Activated B cell treated with CpG ODN at 0.5 μM for 24 hours (primary cell): Measurements from ENCODE around the gene VAV1. TPM values are rescaled to one million over a fixed set of nuclear protein-coding genes. Genes with fewer than 3 reads are reported as not detected.

Experiments used
- ATAC-seq: fragments of 200-7000 bp; cut with Tn5 transposase; one replicate; pipeline ENCODE4 v1.10.0; 2021; ENCODE audit warnings: low read depth, mild to moderate bottlenecking, moderate library complexity
- CTCF ChIA-PET: fragments of 350-600 bp; sonication (Branson Sonifier 250); formaldehyde crosslinking; loops from one replicate; lab custom pipeline; 2021; ENCODE audit warnings: antibody characterized with exemption; lab: Charles Lee
- POLR2A ChIA-PET: fragments of 350-600 bp; sonication (Branson Sonifier 250); formaldehyde crosslinking; loops from one replicate; lab custom pipeline; 2021; ENCODE audit warnings: antibody characterized with exemption; lab: Charles Lee
- DNase-seq: peaks from one replicate; pipeline ENCODE4 v3.0.0; 2022
- H3K27ac Mint-ChIP-seq: one replicate; pipeline ENCODE4 v1.8.0; 2020; ENCODE audit warnings: mixed read lengths
- H3K27me3 Mint-ChIP-seq: one replicate; pipeline ENCODE4 v1.8.0; 2021; ENCODE audit warnings: mixed read lengths
- H3K36me3 Mint-ChIP-seq: one replicate; pipeline ENCODE4 v1.8.0; 2021; ENCODE audit warnings: low read depth, mixed read lengths
- H3K4me1 Mint-ChIP-seq: one replicate; pipeline ENCODE4 v1.8.0; 2021; ENCODE audit warnings: mixed read lengths
- H3K4me3 Mint-ChIP-seq: one replicate; pipeline ENCODE4 v1.8.0; 2020; ENCODE audit warnings: mild to moderate bottlenecking, mixed read lengths
- H3K9me3 Mint-ChIP-seq: one replicate; pipeline ENCODE4 v1.8.0; 2020; ENCODE audit warnings: mixed read lengths
- CTCF ChIP-seq: fragments of 200-600 bp; IDR thresholded peaks from one replicate; pipeline ENCODE4 v1.8.0; 2022; ENCODE audit warnings: antibody characterized with exemption, mild to moderate bottlenecking
- intact Hi-C: fragments of 100-400 bp; cut with micrococcal nuclease; formaldehyde crosslinking; loops from one replicate; pipeline ENCODE4 v1.15.1; 2024
- total RNA-seq: library from RNA; stranded (reverse); gene quantifications from 2 replicates; pipeline ENCODE4 v1.2.3, GENCODE V29; 2022

The VAV1 gene
- total RNA-seq, 1 donor from 2014 or later: 121 TPM

- Mint-ChIP-seq H3K27me3 (no peaks in the 10 kb centered on the region), H3K9me3 (no peaks in the 10 kb centered on the region), H3K36me3 (peaks cover 85% of the 10 kb centered on the region), H3K4me1 (peaks cover 6% of the 10 kb centered on the region), H3K27ac (peak overlapping the region; percentile 68), H3K4me3 (no peak overlapping the region)
- TF ChIP-seq CTCF: no peak
- intact Hi-C loops: no loop called here
- DNase-seq (no peak), ATAC-seq (no peak)
- ChIA-PET POLR2A (interaction anchor here (0.6 kb wide), 1 partner anchor 84 kb away, joined by 5 read pairs; no protein-coding TSS in a partner anchor), CTCF (no interaction called here)
Measured at GRCh38 chr19:6832412-6832811, 59.9 kb downstream of the VAV1 start.

DNA sequence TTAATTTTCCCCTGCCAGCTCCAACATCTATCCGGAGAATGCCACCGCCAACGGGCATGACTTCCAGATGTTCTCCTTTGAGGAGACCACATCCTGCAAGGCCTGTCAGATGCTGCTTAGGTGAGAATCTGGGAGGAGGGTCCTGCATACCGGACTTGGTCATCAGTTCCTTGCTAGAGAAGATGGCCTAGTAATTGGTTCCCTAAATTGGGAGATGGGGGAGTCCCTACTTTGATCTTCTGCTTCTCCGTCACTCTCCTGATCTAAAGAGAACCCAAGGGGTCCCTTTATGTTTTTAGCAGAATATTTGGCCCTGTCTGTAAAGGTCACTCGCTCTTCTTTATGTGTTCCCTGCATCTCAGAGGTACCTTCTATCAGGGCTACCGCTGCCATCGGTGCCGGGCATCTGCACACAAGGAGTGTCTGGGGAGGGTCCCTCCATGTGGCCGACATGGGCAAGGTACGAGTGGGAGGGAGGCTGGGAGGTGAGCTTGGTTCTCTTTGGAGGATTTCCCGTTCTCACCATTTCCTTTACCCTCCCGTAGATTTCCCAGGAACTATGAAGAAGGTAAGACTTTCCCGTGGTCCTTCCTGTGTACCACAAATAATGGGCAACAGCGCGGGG is 60.8 kb downstream of the VAV1 start:
- peaks cover 84% of the 10 kb centered on the region for H3K36me3 Mint-ChIP-seq
- CTCF ChIA-PET: no interaction called here
- H3K27ac Mint-ChIP-seq: peak overlapping the region; percentile 68

GRCh38 chr19:6834433-6834832 is 61.9 kb downstream of the VAV1 start:
- no peak overlapping the region for H3K27ac Mint-ChIP-seq
- no peak for ATAC-seq

More for the DNA sequence above, 60.8 kb downstream of the VAV1 start:
- intact Hi-C loops: no loop called here
- POLR2A ChIA-PET: interaction anchor here (0.6 kb wide), 1 partner anchor 85 kb away, joined by 5 read pairs; no protein-coding TSS in a partner anchor
- Mint-ChIP-seq H3K4me1 (peaks cover 6% of the 10 kb centered on the region), H3K9me3 (no peaks in the 10 kb centered on the region), H3K27me3 (no peaks in the 10 kb centered on the region), H3K4me3 (no peak overlapping the region)
- TF ChIP-seq CTCF: no peak
- DNase-seq: no peak
- ATAC-seq: no peak

DNA sequence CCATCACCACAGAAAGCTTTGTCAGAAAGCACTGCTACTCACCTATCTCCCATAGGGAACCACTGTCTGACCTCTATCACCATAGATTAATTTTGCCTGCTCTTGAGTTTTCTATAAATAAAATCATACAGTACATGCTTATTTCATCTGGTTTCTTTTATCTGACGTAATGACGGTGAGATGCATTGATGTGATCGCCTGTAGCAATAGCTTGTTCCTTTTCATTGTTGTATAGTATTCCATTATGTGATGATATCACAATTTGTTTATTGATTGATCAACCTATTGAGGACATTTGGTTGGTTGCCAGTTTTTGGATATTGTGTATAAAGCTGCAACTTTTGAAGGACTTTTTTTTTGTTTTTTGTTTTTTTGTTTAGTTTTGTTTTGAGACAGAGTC is 63.0 kb downstream of the VAV1 start:
- H3K27me3 Mint-ChIP-seq: no peaks in the 10 kb centered on the region
- ATAC-seq: no peak
- no peak for DNase-seq
- peaks cover 75% of the 10 kb centered on the region for H3K36me3 Mint-ChIP-seq
- H3K4me1 Mint-ChIP-seq: peaks cover 6% of the 10 kb centered on the region
- TF ChIP-seq CTCF: no peak
- no peak overlapping the region for H3K4me3 Mint-ChIP-seq
- ChIA-PET POLR2A (interaction anchor here (0.5 to 1.4 kb wide), 2 partner anchors 33 to 63 kb away, joined by 4 read pairs; partner anchors contain the start of gene VAV1), CTCF (no interaction called here)
- H3K9me3 Mint-ChIP-seq: no peaks in the 10 kb centered on the region
- intact Hi-C loops: no loop called here
- H3K27ac Mint-ChIP-seq: no peak overlapping the region

More at GRCh38 chr19:6834433-6834832, 61.9 kb downstream of the VAV1 start:
- Mint-ChIP-seq H3K27me3 (no peaks in the 10 kb centered on the region), H3K4me3 (no peak overlapping the region), H3K9me3 (no peaks in the 10 kb centered on the region), H3K36me3 (peaks cover 80% of the 10 kb centered on the region), H3K4me1 (peaks cover 6% of the 10 kb centered on the region)
- CTCF ChIA-PET: no interaction called here
- intact Hi-C loops: no loop called here
- POLR2A ChIA-PET: interaction anchor here (0.6 to 1.4 kb wide), 2 partner anchors 32 to 92 kb away, joined by 4 to 5 read pairs; no protein-coding TSS in a partner anchor
- no peak for TF ChIP-seq CTCF
- DNase-seq: no peak

DNA sequence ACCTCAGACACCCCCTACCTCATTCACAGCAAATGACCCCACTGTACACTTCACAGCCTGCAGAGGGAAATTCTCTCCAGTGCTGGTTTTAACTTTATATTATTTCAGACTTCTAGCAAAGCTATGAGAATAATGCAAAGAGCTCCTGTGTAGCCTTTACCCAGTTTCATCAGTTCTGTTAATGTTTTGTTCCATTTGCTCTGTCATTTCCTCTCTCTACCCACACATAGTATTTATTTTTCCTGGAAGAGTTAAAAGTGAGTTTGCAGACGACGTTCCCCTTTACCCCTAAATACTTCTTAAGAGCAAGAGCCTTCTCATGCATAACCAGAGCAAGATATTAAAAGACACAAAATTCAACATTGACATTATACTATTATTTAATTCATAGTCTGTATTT is 65.0 kb downstream of the VAV1 start:
- Mint-ChIP-seq H3K27me3 (no peaks in the 10 kb centered on the region), H3K4me3 (no peak overlapping the region), H3K36me3 (peaks cover 66% of the 10 kb centered on the region), H3K27ac (peak overlapping the region; percentile 15), H3K9me3 (no peaks in the 10 kb centered on the region), H3K4me1 (peaks cover 4% of the 10 kb centered on the region)
- ChIA-PET CTCF (no interaction called here), POLR2A (interaction anchor here (0.8 kb wide), 1 partner anchor 651 kb away, joined by 4 read pairs; no protein-coding TSS in a partner anchor)
- intact Hi-C loops: no loop called here
- no peak for DNase-seq
- no peak for ATAC-seq
- no peak for TF ChIP-seq CTCF
